Lung (tissue), 12 donors: Measurements from ENCODE around the gene CDK15. TPM values are rescaled to one million over a fixed set of nuclear protein-coding genes. Genes with fewer than 3 reads are reported as not detected.

ENCODE experiments used
- ATAC-seq: fragments of 200-7000 bp; cut with Tn5 transposase; one replicate; pipeline ENCODE4 v1.9.1; 2020; ENCODE audit warnings: moderate number of reproducible peaks; ENCODE audit not compliant: insufficient read depth, low FRiP score
- DNase-seq, 3 donors: peaks; one replicate each; pipeline ENCODE4 v3.0.0-alpha.2; 2013 to 2017
- H3K27ac ChIP-seq, 2 donors: one replicate each; pipeline ENCODE4 v1.5.1; 2013; ENCODE audit warnings: mild to moderate bottlenecking in 2 of 2, moderate library complexity in 2 of 2, control low read depth in 1 of 2, inconsistent platforms in 1 of 2, low read depth in 1 of 2, low read length in 1 of 2
- H3K27me3 ChIP-seq, 3 donors: one replicate each; pipeline ENCODE4 v1.5.1; 2013; ENCODE audit warnings: low read length in 2 of 3; ENCODE audit not compliant: control insufficient read depth in 3 of 3, insufficient read depth in 3 of 3
- H3K36me3 ChIP-seq, 4 donors: one replicate each; pipeline ENCODE4 v1.5.1; 2013; ENCODE audit warnings: low read length in 4 of 4, mild to moderate bottlenecking in 1 of 4, moderate library complexity in 1 of 4; ENCODE audit not compliant: control insufficient read depth in 4 of 4, insufficient read depth in 4 of 4
- H3K4me1 ChIP-seq, 5 donors: one replicate each; pipeline ENCODE4 v1.5.1; 2013; ENCODE audit warnings: low read length in 5 of 5, mild to moderate bottlenecking in 2 of 5, moderate library complexity in 1 of 5; ENCODE audit not compliant: control insufficient read depth in 5 of 5, insufficient read depth in 5 of 5
- H3K4me3 ChIP-seq: one replicate; pipeline ENCODE4 v1.5.1; 2013; ENCODE audit warnings: mild to moderate bottlenecking, control low read depth, moderate library complexity
- H3K9ac ChIP-seq, 2 donors: one replicate each; pipeline ENCODE4 v1.5.1; 2013; ENCODE audit warnings: low read length in 2 of 2, control low read depth in 1 of 2; ENCODE audit not compliant: insufficient read depth in 1 of 2
- H3K9me3 ChIP-seq, 4 donors: one replicate each; pipeline ENCODE4 v1.5.1; 2013; ENCODE audit warnings: low read length in 3 of 4, mild to moderate bottlenecking in 1 of 4, moderate library complexity in 1 of 4; ENCODE audit not compliant: control insufficient read depth in 4 of 4, insufficient read depth in 3 of 4
- CTCF ChIP-seq: IDR thresholded peaks from 2 replicates; pipeline ENCODE4 v1.5.1; 2012; ENCODE audit warnings: mild to moderate bottlenecking; ENCODE audit errors: control extremely low read depth, extremely low read depth
- WGBS, 2 donors: extraction: QIAGEN DNeasy Blood & Tissue Kit; methylation state at CpG; one replicate each; pipeline ENCODE4 v1.1.7; 2013; 5-methylcytosine and 5-hydroxymethylcytosine counted together
- polyA plus RNA-seq, 2 donors: library from polyadenylated mRNA; stranded (reverse); fragments of 200-250 nt; gene quantifications; one replicate each; pipeline ENCODE4 v1.2.1, GENCODE V29; 2013
- total RNA-seq, 2 donors: library from RNA; depleted of rRNA in 1 of 2; stranded (reverse); fragments of >200 nt in 1 of 2; gene quantifications; one replicate each; pipeline ENCODE4 v1.2.1, GENCODE V29; 2014 to 2021
- donor health status: control.
- donor health status: control.
- donor health status: Bipolar disorder and iron deficiency.
- donor health status: healthy.
- donor health status: DM: yes; HTN: yes; CAD: no.

The CDK15 gene
- total and polyA plus RNA-seq, 4 donors: 0.07 to 2.3 (median 0.12) TPM

DNA sequence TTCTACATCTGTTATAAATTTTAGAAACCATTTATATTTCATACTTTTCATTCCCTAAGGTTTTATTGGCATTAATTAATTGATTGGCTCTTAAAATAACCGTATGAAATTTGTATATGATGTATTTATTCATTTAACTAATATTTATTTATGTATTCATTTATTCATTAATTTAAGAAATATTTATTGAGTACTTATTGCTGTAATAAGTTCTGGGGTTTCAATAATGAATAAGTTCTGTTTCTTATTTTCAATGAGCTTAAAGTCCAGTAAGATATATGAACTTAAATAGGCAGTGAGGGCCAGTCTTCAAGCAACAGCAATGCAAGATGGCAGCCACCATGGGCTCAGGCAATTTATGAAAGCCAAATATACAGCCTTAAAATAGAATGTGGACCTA, 17.9 kb downstream of the CDK15 start:
- no peak overlapping the region for H3K9ac ChIP-seq
- no peak for DNase-seq
- no peak for TF ChIP-seq CTCF
- no peak for ATAC-seq
- H3K36me3 ChIP-seq: no peaks in the 10 kb centered on the region
- no peak overlapping the region for H3K4me3 ChIP-seq
- H3K9me3 ChIP-seq: no peaks in the 10 kb centered on the region
- H3K27ac ChIP-seq: no peak overlapping the region
- H3K27me3 ChIP-seq: no peaks in the 10 kb centered on the region
- 81 to 95% methylated on average over 1 of the region's 1 CpG for WGBS, 2 donors
- H3K4me1 ChIP-seq: no peaks in the 10 kb centered on the region

- H3K27me3 ChIP-seq: no peaks in the 10 kb centered on the region
- H3K36me3 ChIP-seq: no peaks in the 10 kb centered on the region
- ATAC-seq: no peak
- no peaks in the 10 kb centered on the region for H3K4me1 ChIP-seq
- no peak overlapping the region for H3K27ac ChIP-seq
- no peak overlapping the region for H3K4me3 ChIP-seq
- 92 to 97% methylated on average over 3 of the region's 3 CpGs for WGBS, 2 donors
- no peak overlapping the region for H3K9ac ChIP-seq
- TF ChIP-seq CTCF: no peak
- no peak for DNase-seq
- no peaks in the 10 kb centered on the region for H3K9me3 ChIP-seq
These were observed 21.3 kb downstream of the CDK15 start for GRCh38 chr2:201827621-201828020.

DNA sequence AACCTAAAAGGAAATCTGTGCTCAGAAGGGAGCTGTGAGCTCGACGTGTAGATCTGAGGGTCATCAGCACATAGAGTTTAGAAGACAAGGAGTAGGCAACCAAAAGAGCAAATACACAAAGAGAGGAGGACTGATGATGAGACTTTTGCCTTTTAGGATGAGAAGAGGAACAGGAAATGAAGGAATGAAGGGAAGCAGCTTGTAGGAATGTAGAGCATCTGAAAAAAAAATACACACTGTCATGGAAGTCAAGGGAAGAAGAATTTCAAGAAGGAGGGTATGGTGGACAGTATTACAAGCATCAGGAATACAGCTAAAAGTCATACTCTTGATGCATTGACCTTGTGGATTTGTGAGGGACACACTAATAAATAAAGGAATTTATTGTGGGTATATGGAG, 21.9 kb downstream of the CDK15 start:
- Histone ChIP-seq H3K9ac (no peak overlapping the region), H3K36me3 (no peaks in the 10 kb centered on the region), H3K9me3 (no peaks in the 10 kb centered on the region), H3K4me3 (no peak overlapping the region), H3K27ac (no peak overlapping the region), H3K27me3 (no peaks in the 10 kb centered on the region), H3K4me1 (no peaks in the 10 kb centered on the region)
- no peak for ATAC-seq
- WGBS, 2 donors: 84 to 92% methylated on average over 2 of the region's 2 CpGs
- no peak for DNase-seq
- no peak for TF ChIP-seq CTCF

DNA sequence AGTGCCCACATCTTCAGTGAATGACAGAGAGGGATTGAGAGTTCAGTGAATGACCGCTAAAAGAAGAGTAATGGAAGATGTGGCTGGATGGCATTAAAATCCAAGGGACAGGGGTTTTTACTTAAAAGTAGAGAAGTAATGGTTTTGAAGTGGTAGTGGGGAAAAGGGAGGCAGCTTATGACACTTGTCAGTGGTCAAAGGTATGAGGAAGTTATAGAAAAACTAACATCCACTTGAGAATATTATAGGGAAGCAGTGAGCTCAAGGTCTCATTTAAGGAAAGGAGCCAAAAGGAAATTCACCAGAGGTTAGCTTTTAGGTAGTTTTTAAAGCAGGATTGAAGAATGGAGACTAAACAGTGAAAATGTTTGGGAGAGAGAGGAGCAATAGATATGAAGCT, 24.3 kb downstream of the CDK15 start:
- ATAC-seq (no peak), DNase-seq (no peak)
- Histone ChIP-seq H3K4me3 (no peak overlapping the region), H3K27me3 (no peaks in the 10 kb centered on the region), H3K9ac (no peak overlapping the region), H3K9me3 (peaks cover 0 to 2% (median 0%) of the 10 kb centered on the region in 4 donors), H3K36me3 (no peaks in the 10 kb centered on the region), H3K4me1 (no peaks in the 10 kb centered on the region), H3K27ac (no peak overlapping the region)
- WGBS, 2 donors: 71 to 94% methylated on average over 1 of the region's 1 CpG
- no peak for TF ChIP-seq CTCF
